ENCODE results near the gene KIRREL3.

The KIRREL3 gene

DNA sequence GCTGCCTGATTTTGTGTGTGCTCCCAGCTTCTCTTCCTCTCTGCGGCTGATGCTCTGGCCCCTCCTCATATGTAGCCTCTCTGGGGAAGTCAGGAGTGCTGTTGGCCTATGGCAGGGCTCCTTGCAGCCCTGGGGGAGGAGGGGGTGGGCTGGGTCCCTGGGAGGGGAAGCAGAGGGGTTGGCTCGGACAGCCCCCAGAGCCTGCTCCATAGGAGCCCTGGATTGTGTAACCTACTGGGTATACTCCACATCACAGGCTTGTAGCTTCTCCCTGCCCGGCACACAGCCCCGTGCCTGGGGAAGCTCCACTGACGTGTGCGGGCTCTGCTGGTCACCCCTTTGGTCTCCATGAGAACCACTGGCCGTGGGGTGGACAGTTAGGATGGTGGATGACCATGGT is 531.3 kb downstream of the KIRREL3 start:
- Histone ChIP-seq H3K27me3 (ENCODE audit: insufficient read depth, low read depth) (no peaks in the 10 kb centered on the region), H4K20me1 (ENCODE audit: insufficient read depth) (no peaks in the 10 kb centered on the region), H3K36me3 (ENCODE audit: insufficient read depth) (no peaks in the 10 kb centered on the region), H3K27ac (no peak overlapping the region), H3K79me2 (ENCODE audit: insufficient read depth, low read depth) (no peaks in the 10 kb centered on the region), H3K4me2 (no peak overlapping the region), H3K4me1 (ENCODE audit: low read depth, poor library complexity, severe bottlenecking) (peaks cover 44% of the 10 kb centered on the region), H3K9ac (no peak overlapping the region), H2AFZ (ENCODE audit: low read depth) (no peak overlapping the region), H3K4me3 (IDR thresholded peaks at IDR 0.05; ENCODE audit: insufficient read depth, low read depth, low read length) (no peak overlapping the region)
- TF ChIP-seq, protein P1, sequence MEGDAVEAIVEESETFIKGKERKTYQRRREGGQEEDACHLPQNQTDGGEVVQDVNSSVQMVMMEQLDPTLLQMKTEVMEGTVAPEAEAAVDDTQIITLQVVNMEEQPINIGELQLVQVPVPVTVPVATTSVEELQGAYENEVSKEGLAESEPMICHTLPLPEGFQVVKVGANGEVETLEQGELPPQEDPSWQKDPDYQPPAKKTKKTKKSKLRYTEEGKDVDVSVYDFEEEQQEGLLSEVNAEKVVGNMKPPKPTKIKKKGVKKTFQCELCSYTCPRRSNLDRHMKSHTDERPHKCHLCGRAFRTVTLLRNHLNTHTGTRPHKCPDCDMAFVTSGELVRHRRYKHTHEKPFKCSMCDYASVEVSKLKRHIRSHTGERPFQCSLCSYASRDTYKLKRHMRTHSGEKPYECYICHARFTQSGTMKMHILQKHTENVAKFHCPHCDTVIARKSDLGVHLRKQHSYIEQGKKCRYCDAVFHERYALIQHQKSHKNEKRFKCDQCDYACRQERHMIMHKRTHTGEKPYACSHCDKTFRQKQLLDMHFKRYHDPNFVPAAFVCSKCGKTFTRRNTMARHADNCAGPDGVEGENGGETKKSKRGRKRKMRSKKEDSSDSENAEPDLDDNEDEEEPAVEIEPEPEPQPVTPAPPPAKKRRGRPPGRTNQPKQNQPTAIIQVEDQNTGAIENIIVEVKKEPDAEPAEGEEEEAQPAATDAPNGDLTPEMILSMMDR (conservative IDR thresholded peaks at IDR 0.05; ENCODE audit: low read depth, low read length): no peak

DNA sequence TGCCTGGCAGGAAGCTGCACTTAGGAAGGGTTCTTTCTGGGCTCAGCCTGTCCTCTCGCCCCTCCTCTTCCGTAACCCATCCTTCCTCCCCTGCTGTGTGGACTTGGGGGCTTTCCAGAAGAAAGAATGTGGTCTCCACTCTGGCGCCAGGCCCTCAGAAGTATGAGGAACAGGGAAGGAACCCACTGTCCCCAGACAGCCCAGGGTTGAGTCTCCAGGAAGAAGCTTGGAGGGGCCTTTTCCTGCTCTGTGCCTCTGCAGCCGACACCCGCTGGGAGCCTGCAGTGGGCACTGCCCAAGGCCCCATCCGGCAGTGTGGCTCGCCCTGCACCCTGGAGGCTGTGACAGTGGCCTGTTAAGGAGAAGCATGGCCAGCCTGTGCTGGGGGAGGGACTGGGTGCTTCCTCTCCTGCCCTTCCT is 532.5 kb downstream of the KIRREL3 start:
- H3K27me3 ChIP-seq (ENCODE audit: insufficient read depth, low read depth): no peaks in the 10 kb centered on the region
- H3K4me3 ChIP-seq (IDR thresholded peaks at IDR 0.05; ENCODE audit: insufficient read depth, low read depth, low read length): no peak overlapping the region
- no peaks in the 10 kb centered on the region for H3K79me2 ChIP-seq (ENCODE audit: insufficient read depth, low read depth)
- H3K4me2 ChIP-seq: peak overlapping the region; percentile 9; the same call in 1 of the 2 replicates
- TF ChIP-seq, protein P1 (conservative IDR thresholded peaks at IDR 0.05; ENCODE audit: low read depth, low read length): no peak
- H3K9ac ChIP-seq: no peak overlapping the region
- H3K36me3 ChIP-seq (ENCODE audit: insufficient read depth): no peaks in the 10 kb centered on the region
- no peak overlapping the region for H2AFZ ChIP-seq (ENCODE audit: low read depth)
- no peaks in the 10 kb centered on the region for H4K20me1 ChIP-seq (ENCODE audit: insufficient read depth)
- H3K27ac ChIP-seq: no peak overlapping the region
- H3K4me1 ChIP-seq (ENCODE audit: low read depth, poor library complexity, severe bottlenecking): peaks cover 46% of the 10 kb centered on the region

- H4K20me1 ChIP-seq (ENCODE audit: insufficient read depth): no peaks in the 10 kb centered on the region
- no peaks in the 10 kb centered on the region for H3K36me3 ChIP-seq (ENCODE audit: insufficient read depth)
- H3K4me2 ChIP-seq: no peak overlapping the region
- TF ChIP-seq, protein P1 (conservative IDR thresholded peaks at IDR 0.05; ENCODE audit: low read depth, low read length): no peak
- H3K4me3 ChIP-seq (IDR thresholded peaks at IDR 0.05; ENCODE audit: insufficient read depth, low read depth, low read length): no peak overlapping the region
- no peak overlapping the region for H2AFZ ChIP-seq (ENCODE audit: low read depth)
- peak overlapping the region; percentile 97; the same call in 1 of the 2 replicates for H3K27ac ChIP-seq
- H3K4me1 ChIP-seq (ENCODE audit: low read depth, poor library complexity, severe bottlenecking): peaks cover 46% of the 10 kb centered on the region
- no peaks in the 10 kb centered on the region for H3K27me3 ChIP-seq (ENCODE audit: insufficient read depth, low read depth)
- H3K79me2 ChIP-seq (ENCODE audit: insufficient read depth, low read depth): no peaks in the 10 kb centered on the region
- H3K9ac ChIP-seq: no peak overlapping the region
Observed at GRCh38 chr11:126467471-126467870, 533.1 kb downstream of the KIRREL3 start.

GRCh38 chr11:126467046-126467370 is 533.6 kb downstream of the KIRREL3 start:
- Histone ChIP-seq H3K9ac (peak overlapping the region; percentile 82; the same call in 1 of the 2 replicates), H3K4me3 (IDR thresholded peaks at IDR 0.05; ENCODE audit: insufficient read depth, low read depth, low read length) (no peak overlapping the region), H4K20me1 (ENCODE audit: insufficient read depth) (no peaks in the 10 kb centered on the region), H3K27me3 (ENCODE audit: insufficient read depth, low read depth) (no peaks in the 10 kb centered on the region), H3K4me1 (ENCODE audit: low read depth, poor library complexity, severe bottlenecking) (peaks cover 46% of the 10 kb centered on the region), H3K27ac (peak overlapping the region; percentile 97; the same call in 1 of the 2 replicates), H3K79me2 (ENCODE audit: insufficient read depth, low read depth) (no peaks in the 10 kb centered on the region), H3K36me3 (ENCODE audit: insufficient read depth) (no peaks in the 10 kb centered on the region), H3K4me2 (peak overlapping the region; percentile 82; the same call in 1 of the 2 replicates), H2AFZ (ENCODE audit: low read depth) (no peak overlapping the region; the same call in 1 of the 2 replicates)
- TF ChIP-seq, protein P1 (conservative IDR thresholded peaks at IDR 0.05; ENCODE audit: low read depth, low read length): no peak
